Left ventricle myocardium inferior (tissue), 1 donor: ENCODE measurements around the gene USH2A. TPM values are rescaled to one million over a fixed set of nuclear protein-coding genes. Genes with fewer than 3 reads are reported as not detected.

Experiments used
- DNase-seq: peaks from one replicate; pipeline ENCODE4 v3.0.0-alpha.2; 2020
- H3K27ac ChIP-seq: fragments of 200-600 bp; replicated peaks from 2 replicates; pipeline ENCODE4 v1.8.0; 2021
- H3K27me3 ChIP-seq: fragments of 200-600 bp; 2 replicates; pipeline ENCODE4 v1.8.0; 2021; ENCODE audit warnings: low read depth
- H3K36me3 ChIP-seq: fragments of 200-600 bp; 2 replicates; pipeline ENCODE4 v1.8.0; 2021
- H3K4me1 ChIP-seq: fragments of 200-600 bp; 2 replicates; pipeline ENCODE4 v1.8.0; 2021
- H3K4me3 ChIP-seq: fragments of 200-600 bp; 2 replicates; pipeline ENCODE4 v1.8.0; 2021; ENCODE audit warnings: mild to moderate bottlenecking, moderate library complexity
- H3K9me3 ChIP-seq: fragments of 200-600 bp; replicated peaks from 2 replicates; pipeline ENCODE4 v1.8.0; 2021
- intact Hi-C: fragments of 100-400 bp; cut with micrococcal nuclease; formaldehyde crosslinking; loops from one replicate; pipeline ENCODE4 v1.11.0; 2022
- total RNA-seq: library from RNA; stranded (reverse); fragmentation: NEBNext Ultra II Directional; extraction: Animal tissue kit (Norgen Biotek cat#: 25700); gene quantifications from one replicate; pipeline ENCODE4 v1.2.1, GENCODE V29; 2021
- TF ChIP-seq, protein P1 (sequence below): fragments of 200-600 bp; IDR thresholded peaks from 2 replicates; pipeline ENCODE4 v1.8.0; 2021; ENCODE audit warnings: antibody characterized with exemption, mild to moderate bottlenecking, borderline replicate concordance
- donor health status: DM: no; HTN: yes; CAD: no; lungs with severe emphysema.

The USH2A gene
- total RNA-seq, 1 donor from 2014 or later: 3.6 TPM

DNA sequence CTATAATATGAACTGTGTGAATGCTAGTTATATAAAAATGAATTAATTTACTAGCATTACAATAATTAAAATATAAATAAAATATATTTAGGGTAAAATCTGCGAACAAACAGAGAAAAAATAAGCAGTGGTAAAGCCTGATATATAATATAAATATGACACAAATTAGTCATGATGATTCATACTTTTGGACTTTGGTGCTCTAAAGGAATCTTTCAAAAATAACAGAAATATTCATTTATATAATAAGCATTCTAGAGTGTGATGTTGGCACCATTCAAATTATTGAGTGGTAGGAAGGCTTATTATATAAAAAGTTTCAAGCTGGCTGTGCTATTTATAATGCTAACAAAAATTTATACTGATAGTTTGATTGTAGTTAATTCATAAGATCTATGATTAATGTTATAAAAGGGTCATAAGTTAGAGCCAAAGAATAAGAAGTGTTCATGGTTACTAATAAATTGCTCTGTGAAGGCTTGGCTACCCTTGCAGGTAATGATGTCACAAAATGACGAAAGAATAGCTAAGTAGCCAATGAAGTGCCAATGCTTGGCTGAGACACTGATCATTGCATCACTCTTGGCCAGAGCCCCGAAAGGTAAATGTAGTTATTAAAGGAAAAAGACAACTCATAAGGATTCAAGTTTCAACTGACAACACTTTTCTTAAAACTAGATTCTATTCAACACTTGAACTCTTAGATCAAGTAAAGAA, 108.7 kb downstream of the USH2A start:
- intact Hi-C loops: no loop called here
- no peaks in the 10 kb centered on the region for H3K27me3 ChIP-seq
- DNase-seq: no peak

DNA sequence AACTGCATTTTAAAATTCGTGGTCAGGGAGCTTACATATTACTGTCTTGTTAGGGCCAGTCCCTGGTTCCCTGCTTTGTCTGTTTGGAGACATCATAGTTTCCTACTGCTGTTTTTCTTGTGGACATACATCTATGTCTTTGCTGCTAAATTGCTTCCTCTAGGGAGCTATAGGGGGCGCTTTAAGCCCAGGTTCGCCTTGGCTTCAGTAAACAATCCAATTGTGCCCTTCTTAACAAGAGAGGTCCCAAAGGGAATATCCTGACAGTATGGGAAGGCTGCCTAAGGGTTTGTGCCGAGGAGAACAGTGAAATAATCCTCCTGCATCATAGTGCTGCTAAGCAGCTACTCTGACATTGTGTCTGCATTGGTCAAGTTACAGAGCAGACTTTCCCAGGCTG, 112.5 kb downstream of the USH2A start:
- no peak overlapping the region for H3K4me3 ChIP-seq
- no peaks in the 10 kb centered on the region for H3K36me3 ChIP-seq
- no peaks in the 10 kb centered on the region for H3K27me3 ChIP-seq
- TF ChIP-seq, protein P1, sequence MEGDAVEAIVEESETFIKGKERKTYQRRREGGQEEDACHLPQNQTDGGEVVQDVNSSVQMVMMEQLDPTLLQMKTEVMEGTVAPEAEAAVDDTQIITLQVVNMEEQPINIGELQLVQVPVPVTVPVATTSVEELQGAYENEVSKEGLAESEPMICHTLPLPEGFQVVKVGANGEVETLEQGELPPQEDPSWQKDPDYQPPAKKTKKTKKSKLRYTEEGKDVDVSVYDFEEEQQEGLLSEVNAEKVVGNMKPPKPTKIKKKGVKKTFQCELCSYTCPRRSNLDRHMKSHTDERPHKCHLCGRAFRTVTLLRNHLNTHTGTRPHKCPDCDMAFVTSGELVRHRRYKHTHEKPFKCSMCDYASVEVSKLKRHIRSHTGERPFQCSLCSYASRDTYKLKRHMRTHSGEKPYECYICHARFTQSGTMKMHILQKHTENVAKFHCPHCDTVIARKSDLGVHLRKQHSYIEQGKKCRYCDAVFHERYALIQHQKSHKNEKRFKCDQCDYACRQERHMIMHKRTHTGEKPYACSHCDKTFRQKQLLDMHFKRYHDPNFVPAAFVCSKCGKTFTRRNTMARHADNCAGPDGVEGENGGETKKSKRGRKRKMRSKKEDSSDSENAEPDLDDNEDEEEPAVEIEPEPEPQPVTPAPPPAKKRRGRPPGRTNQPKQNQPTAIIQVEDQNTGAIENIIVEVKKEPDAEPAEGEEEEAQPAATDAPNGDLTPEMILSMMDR: peak; percentile 57
- no peak overlapping the region for H3K27ac ChIP-seq
- H3K4me1 ChIP-seq: no peaks in the 10 kb centered on the region
- DNase-seq: no peak
- H3K9me3 ChIP-seq: no peaks in the 10 kb centered on the region
- intact Hi-C loops: no loop called here

More for the DNA sequence above, 108.7 kb downstream of the USH2A start:
- no peaks in the 10 kb centered on the region for H3K4me1 ChIP-seq
- no peak overlapping the region for H3K27ac ChIP-seq
- H3K36me3 ChIP-seq: no peaks in the 10 kb centered on the region
- H3K4me3 ChIP-seq: no peak overlapping the region
- no peaks in the 10 kb centered on the region for H3K9me3 ChIP-seq
- TF ChIP-seq, protein P1: no peak

DNA sequence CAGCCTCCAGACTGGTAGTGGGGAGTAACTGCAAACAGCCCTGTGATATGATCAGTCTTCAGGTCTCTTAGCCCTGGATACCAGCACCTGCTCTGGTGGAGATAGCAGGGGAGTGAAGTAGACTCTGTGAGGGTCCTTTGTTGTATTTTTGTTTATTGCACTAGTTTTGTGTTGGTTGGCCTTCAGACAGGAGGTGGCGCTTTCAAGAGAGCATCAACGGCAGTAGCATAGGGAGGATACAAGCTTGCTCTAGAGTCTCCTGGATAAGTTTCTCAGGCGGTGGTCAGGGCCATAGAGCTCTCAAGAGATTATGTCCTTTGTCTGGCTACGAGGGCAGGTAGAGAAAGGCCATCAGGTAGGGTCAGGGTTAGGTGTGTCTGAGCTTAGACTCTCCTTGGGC, 116.4 kb downstream of the USH2A start:
- no peak overlapping the region for H3K27ac ChIP-seq
- H3K4me1 ChIP-seq: no peaks in the 10 kb centered on the region
- TF ChIP-seq, protein P1: no peak
- no peaks in the 10 kb centered on the region for H3K9me3 ChIP-seq
- intact Hi-C loops: no loop called here
- no peak for DNase-seq
- H3K27me3 ChIP-seq: no peaks in the 10 kb centered on the region
- no peak overlapping the region for H3K4me3 ChIP-seq
- H3K36me3 ChIP-seq: no peaks in the 10 kb centered on the region

DNA sequence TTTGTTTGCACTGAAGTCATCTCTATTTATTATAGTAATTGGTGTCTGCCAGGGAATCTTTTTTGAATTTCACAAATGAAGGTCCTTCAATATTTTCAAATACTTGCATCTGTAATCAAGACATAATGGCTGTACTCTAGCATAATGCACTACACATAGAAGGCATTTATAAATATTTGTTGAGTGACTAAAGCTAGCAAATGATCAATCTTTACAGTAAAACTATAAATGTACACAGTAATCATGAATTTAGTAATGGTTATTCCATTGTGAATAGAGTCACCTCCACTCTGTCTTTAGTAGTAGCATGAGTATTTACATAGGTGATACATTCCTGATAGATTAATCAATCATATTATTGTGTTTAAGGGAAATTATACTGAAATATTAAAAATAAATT, 119.6 kb downstream of the USH2A start:
- no peak for DNase-seq
- intact Hi-C loops: no loop called here
- TF ChIP-seq, protein P1: no peak
- Histone ChIP-seq H3K27ac (no peak overlapping the region), H3K27me3 (no peaks in the 10 kb centered on the region), H3K4me3 (no peak overlapping the region), H3K9me3 (no peaks in the 10 kb centered on the region), H3K36me3 (no peaks in the 10 kb centered on the region), H3K4me1 (no peaks in the 10 kb centered on the region)

DNA sequence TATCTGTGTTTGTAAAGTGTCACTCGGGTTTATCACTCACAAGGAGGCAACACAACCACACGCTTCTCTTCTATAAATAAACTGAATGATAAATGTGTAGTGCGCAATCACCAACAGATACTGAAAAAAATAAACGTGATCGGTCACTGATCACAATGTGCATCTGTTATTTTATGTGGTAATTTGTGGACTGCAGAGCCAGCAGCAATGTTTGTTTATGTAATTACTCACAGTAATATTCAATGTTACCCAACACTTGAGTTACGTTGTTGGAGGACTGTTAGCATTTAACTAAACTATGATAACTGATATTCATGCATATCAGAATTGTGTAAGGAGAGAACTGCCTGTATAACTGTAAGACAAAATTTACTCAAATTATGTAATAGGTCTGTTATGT, 129.6 kb downstream of the USH2A start:
- DNase-seq: no peak
- H3K27me3 ChIP-seq: no peaks in the 10 kb centered on the region
- no peaks in the 10 kb centered on the region for H3K4me1 ChIP-seq
- no peak overlapping the region for H3K4me3 ChIP-seq
- H3K36me3 ChIP-seq: no peaks in the 10 kb centered on the region
- no peak overlapping the region for H3K27ac ChIP-seq
- no peaks in the 10 kb centered on the region for H3K9me3 ChIP-seq
- intact Hi-C loops: no loop called here
- TF ChIP-seq, protein P1: no peak
